ENCODE results near the gene POLR1E. TPM values are rescaled to one million over a fixed set of nuclear protein-coding genes. Genes with fewer than 3 reads are reported as not detected.

The POLR1E gene
- total and polyA plus RNA-seq, 10 of the 15 experiments (the other 5 are each of a cell fraction or from before 2014, with no cell fraction given): 13.7 to 71.3 (median 50.4) TPM

- no peaks in the 10 kb centered on the region for H3K79me2 ChIP-seq (ENCODE audit: control insufficient read depth, insufficient read depth, low read length)
- intact Hi-C loops (cut with micrococcal nuclease; ENCODE audit: unreplicated experiment) (no loop called here), in situ Hi-C loops (cut with MboI) (no loop called here)
- ATAC-seq: no peak
- no peak overlapping the region for H3K9ac ChIP-seq (ENCODE audit: control insufficient read depth, insufficient read depth, low read length)
- no peaks in the 10 kb centered on the region for H3K4me1 ChIP-seq (ENCODE audit: control insufficient read depth, insufficient read depth, low read length)
- no peaks in the 10 kb centered on the region for H3K27me3 ChIP-seq (replicated peaks in 1 of 2; ENCODE audit: control insufficient read depth in 2 of 2, insufficient read depth in 2 of 2, low read length in 1 of 2)
- ChIA-PET SMC1A (ENCODE audit: uncharacterized antibody, unreplicated experiment) (interaction anchor here (0.8 kb wide), 1 partner anchor 18 kb away, joined by 3 read pairs; no protein-coding TSS in a partner anchor), POLR2A (no interaction called here), RAD21 (ENCODE audit: unreplicated experiment) (no interaction called here), CTCF (no interaction called here)
- H3K9me3 ChIP-seq (replicated peaks; ENCODE audit: control insufficient read depth, insufficient read depth, low read length): no peaks in the 10 kb centered on the region
- no peak for TF ChIP-seq PKNOX1 (IDR thresholded peaks at IDR 0.05)
- no peak for TF ChIP-seq IKZF2 (IDR thresholded peaks at IDR 0.05)
- TF ChIP-seq, protein P1, sequence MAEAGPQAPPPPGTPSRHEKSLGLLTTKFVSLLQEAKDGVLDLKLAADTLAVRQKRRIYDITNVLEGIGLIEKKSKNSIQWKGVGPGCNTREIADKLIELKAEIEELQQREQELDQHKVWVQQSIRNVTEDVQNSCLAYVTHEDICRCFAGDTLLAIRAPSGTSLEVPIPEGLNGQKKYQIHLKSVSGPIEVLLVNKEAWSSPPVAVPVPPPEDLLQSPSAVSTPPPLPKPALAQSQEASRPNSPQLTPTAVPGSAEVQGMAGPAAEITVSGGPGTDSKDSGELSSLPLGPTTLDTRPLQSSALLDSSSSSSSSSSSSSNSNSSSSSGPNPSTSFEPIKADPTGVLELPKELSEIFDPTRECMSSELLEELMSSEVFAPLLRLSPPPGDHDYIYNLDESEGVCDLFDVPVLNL (IDR thresholded peaks at IDR 0.05; ENCODE audit: low read depth, low read length): no peak
- no peak for TF ChIP-seq RAD51 (IDR thresholded peaks at IDR 0.05)
- TF ChIP-seq IKZF1 (conservative IDR thresholded peaks at IDR 0.05): no peak
- TF ChIP-seq SIX5 (IDR thresholded peaks at IDR 0.05; ENCODE audit: low read depth, low read length, severe bottlenecking): no peak
- no peak for TF ChIP-seq NRF1 (conservative IDR thresholded peaks at IDR 0.05; ENCODE audit: low read depth, low read length)
- no peak for TF ChIP-seq TCF12 (IDR thresholded peaks at IDR 0.05; ENCODE audit: low read depth, low read length)
- no peak for TF ChIP-seq RUNX3 (IDR thresholded peaks at IDR 0.05; ENCODE audit: low read length)
- TF ChIP-seq TCF7 (IDR thresholded peaks at IDR 0.05; ENCODE audit: borderline replicate concordance): no peak
- no peak for TF ChIP-seq BCL11A (IDR thresholded peaks at IDR 0.05; ENCODE audit: low read depth, low read length)
- TF ChIP-seq PAX8 (IDR thresholded peaks at IDR 0.05): no peak
- no peak for TF ChIP-seq RB1 (IDR thresholded peaks at IDR 0.05; ENCODE audit: borderline replicate concordance)
- DNase-seq (ENCODE audit: low read depth, low spot score): no peak
- no peak for FAIRE-seq
- no peak overlapping the region for H3K27ac ChIP-seq (ENCODE audit: control insufficient read depth, insufficient read depth)
- H3K4me3 ChIP-seq: no peak overlapping the region
- WGBS (ENCODE audit: insufficient coverage, insufficient replicate concordance, low lambda C conversion rate, missing lambda C conversion rate): 97% methylated on average over 7 of the region's 7 CpGs
- H2AFZ ChIP-seq (ENCODE audit: control insufficient read depth, low read depth, low read length): no peak overlapping the region
- H3K36me3 ChIP-seq (ENCODE audit: control insufficient read depth in 2 of 2, insufficient read depth in 2 of 2, low read length in 1 of 2): peaks cover 3 to 5% of the 10 kb centered on the region in 2 experiments
- H3K4me2 ChIP-seq (ENCODE audit: control insufficient read depth, insufficient read depth): no peak overlapping the region
- H4K20me1 ChIP-seq (ENCODE audit: control insufficient read depth, insufficient read depth): no peaks in the 10 kb centered on the region
- no TSS peak for BruUV-seq (replicated peaks)
Measured at GRCh38 chr9:37538099-37538498, 52.4 kb downstream of the POLR1E start.

Data from GM12878 (cell line).